Renal cortex interstitium (tissue), 11 donors: ENCODE measurements around the gene LARGE1. TPM values are rescaled to one million over a fixed set of nuclear protein-coding genes. Genes with fewer than 3 reads are reported as not detected.
"Not testable (repeated sequence)": the region's sequence is repeated elsewhere in the genome, so short reads cannot be mapped to it uniquely, and the experiment has no call there.

Experiments
- DNase-seq, 11 donors: peaks; one replicate each; pipeline ENCODE4 v3.0.0-alpha.2; 2013; ENCODE audit warnings: low read depth in 9 of 11, low spot score in 4 of 11; ENCODE audit errors: extremely low read depth in 1 of 11
- polyA plus RNA-seq, 3 donors: library from polyadenylated mRNA; unstranded; fragments of 120-200 nt; gene quantifications; one replicate each; pipeline ENCODE4 v1.2.1, GENCODE V29; 2013; ENCODE audit not compliant: insufficient read length in 3 of 3

Gene LARGE1
- polyA plus RNA-seq, 3 donors = 24.6 to 27.8 (median 27.1) TPM

DNA sequence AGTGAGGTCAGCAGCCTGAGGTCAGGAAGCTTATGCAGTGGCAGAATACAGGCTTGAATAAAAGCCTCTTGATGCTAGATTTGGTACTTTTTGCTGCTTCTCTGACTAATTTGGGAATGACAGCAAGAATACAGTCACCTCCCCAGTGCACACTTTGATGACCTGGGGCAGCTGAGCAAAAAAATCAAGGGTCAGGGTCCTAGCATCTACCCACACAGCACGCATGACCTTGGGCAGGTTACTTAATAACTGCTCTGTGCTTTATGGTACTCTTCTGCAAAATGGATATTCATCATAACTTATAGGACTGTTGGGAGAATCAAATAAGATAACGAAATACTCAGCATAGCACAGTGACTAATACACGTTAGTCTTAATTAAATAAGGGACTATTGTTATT, 518.0 kb downstream of the LARGE1 start:
- no peak for DNase-seq

DNA sequence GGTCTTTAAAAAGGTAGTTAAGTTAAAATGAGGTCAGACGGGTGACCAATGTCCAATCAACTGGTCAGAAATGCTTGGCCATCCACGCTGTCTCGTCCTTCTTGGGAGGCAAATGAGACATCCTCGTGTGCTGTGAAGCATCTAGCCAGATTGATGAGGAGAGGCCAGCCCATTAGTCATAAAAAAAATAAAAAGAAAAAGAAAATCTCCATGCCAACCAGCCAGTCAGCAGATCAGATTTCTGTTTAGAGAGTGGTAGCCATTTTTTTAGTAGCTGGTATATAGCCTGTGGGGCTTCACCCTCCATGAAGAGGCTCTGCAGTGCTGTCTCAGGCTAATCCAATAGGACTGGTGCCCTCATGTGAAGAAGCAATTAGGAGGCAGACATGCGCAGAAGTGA, 519.0 kb downstream of the LARGE1 start:
- no peak for DNase-seq

DNA sequence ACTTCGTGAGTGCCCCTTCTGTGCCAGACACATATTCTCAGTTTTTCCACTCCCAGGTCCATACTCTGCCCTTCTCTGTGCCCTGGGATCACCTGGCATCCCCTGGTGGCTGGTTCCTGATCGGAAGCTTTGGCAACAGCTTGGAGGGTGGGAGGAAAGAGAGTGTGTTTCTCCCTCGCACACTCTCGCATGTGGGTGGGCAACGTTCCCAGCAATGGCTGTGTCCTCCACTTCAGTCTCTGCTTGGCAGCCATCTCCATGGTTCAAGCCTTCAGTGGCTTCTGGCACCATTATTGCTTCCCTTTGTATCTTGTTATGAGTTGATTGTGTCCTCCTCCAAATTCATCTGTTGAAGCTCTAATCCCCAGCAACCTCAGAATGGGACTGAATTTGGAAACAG, 519.4 kb downstream of the LARGE1 start:
- DNase-seq = no peak

DNA sequence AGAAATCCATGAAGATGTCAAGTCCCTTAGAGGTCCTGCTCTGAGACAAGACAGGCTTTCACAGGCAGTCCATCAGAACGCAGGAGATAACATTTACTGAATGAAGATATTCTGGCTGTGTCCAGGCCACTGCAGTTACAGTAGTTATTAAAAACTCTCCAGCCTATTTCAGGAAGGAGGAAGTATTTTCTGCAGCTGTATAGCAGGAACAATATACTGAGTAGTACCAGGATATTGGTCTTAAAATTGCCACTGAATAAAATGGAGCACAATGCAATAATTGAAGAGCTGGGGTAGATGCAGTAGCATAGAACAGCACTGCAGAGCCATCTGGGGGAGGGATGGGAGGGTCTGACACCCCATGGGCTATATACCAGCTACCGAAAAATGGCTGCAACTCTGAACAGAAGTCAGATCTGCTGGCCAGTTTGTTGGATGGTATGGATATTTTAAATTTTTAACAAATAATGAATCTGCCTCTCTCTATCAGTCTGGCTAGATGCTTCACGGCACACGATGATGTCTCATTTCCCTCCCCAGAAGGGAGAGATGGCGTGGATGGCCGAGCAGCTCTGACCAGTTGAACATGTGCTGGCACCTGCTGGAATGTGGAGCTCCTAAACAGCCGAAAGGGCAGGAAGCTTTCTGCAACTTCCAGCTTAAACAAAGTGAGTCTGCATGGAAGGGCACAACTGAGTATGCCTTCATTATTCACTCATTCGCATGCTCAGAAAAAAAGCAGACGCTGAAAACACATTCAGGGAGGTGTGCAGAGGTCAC, 520.0 kb downstream of the LARGE1 start:
- no peak for DNase-seq

DNA sequence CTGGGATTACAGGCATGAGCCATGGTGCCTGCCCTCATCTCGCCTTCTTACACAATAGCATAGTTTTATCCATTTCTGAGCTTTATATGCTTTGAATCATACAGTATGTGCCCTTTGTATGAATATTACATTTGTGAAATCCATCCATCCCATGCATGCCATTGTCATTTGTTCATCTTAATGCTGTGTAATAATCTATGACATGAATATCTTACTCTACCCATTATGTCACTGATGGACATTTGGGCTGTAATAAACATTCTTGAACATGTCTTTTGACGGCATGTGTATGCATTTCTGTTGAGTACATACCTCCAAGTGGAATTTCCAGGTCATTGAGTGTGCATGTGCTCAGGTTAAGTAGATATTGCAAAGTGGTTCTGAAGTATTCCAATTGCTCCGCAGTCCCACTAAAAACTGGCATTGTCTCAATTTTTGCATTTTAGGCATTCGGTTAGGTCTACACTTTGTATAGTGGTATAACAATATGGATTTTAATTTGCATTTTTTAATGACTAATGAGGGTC, 522.8 kb downstream of the LARGE1 start:
- no peak for DNase-seq

DNA sequence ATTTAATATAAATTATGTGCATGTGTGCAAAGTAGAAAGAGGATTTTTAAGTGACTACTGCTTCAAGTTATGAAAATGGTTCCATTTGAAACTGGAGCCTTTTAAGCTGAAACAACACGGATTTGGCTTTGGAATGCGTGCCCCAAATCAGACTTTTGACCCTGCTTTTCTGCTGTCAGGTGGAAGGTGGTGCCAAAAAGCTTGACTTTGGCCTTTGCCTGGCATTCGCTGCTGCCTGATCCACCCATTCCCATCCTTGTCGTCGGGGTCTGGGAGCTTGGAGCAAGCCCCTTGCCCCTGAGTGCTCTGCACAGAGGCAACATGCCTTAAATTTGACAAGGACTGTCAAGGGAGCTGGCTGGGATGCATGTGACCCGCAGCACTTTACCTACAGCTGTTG, 526.8 kb downstream of the LARGE1 start:
- no peak for DNase-seq

DNA sequence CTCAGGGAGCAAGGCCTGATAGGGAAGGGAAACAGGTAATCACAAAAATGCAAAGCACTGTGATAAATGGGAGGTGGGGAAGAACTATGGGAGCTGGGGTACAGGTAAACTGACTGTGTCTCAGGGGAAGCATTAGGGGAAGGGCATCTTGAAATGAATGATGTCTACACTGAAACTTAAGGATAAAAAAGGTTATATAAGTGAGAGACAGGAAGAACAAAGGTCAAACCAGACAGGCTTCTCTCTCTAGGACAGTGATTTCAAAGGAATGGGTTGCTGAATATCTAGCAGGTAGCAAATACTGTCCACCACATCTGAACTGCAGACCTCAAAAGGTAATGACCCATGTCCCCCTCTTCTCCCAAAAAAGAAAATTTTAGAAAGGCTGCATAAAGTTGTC, 529.0 kb downstream of the LARGE1 start:
- DNase-seq = no peak

DNA sequence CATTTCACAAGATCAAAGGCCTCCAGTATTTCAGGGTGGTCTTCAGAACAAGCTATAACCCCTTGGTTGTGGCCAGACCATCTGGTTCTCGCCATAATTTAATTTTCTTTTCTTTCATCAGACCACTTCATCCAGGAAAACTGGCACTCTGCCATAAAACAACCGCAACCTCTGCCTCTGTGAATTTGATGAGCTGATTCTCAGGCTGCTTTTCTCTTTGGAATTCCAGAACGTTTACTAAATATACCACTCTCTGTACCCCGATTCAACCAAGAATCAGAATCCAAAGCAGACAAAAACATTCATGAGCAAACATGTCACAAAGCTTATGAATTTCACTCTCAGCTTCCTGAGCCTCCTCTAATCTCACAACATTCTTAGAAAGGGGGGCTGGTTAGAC, 530.3 kb downstream of the LARGE1 start:
- no peak for DNase-seq

DNA sequence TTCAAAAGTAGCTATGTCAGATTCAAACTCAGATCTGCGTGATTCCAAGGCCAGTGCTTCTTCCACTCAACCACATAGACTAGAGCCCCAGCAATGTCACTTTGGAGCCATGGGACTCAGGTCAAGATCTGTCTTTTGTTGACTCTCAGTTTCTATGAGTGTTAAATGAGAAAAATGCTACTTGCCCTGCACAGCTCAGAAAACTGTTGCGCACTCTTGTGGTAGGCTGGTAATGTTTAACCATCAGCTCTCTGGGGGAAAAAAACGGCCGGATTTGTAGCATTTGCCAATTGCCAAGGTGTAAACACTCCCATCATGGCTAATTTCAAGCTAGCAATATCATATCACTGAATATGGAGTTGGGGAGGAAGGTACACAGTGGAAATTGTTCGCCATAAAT, 534.0 kb downstream of the LARGE1 start:
- no peak for DNase-seq

DNA sequence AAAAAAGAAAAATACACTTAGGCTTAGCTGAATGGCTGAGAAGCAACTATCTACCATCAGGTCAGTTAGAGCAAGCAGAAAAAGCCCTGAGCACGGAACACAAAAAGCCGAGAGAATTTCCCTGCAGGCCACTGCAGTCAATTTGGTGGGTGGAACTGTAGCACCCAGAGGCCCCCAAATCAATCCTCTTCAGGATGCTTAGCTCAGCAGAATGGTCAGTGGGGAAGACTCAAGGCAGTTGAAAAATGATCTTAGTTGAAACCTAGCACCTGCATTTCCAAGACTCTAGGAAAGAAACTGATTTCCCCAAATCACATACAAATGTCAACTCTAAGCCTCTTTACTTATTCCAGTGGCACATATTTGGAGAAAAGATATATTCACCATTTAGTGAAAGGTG, 534.7 kb downstream of the LARGE1 start:
- DNase-seq = no peak

DNA sequence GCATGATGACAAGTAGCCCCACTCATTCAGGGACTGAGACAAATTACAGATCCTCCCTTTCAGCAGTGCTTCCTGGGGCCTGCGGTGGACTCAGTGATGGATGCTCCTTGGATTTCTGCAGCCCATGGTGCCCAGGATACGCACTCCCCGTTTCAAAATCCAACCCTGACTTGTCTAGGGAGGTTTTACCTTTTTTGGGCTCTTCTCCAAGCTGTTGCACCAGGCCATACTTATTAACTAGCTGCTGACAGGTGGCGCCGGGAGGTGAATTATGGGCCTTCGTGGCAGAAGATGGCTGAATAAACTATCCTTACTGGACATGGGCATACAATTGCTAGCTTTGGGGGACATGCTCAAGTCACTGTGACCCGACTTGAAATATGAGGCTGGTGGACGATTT, 537.8 kb downstream of the LARGE1 start:
- DNase-seq = no peak

DNA sequence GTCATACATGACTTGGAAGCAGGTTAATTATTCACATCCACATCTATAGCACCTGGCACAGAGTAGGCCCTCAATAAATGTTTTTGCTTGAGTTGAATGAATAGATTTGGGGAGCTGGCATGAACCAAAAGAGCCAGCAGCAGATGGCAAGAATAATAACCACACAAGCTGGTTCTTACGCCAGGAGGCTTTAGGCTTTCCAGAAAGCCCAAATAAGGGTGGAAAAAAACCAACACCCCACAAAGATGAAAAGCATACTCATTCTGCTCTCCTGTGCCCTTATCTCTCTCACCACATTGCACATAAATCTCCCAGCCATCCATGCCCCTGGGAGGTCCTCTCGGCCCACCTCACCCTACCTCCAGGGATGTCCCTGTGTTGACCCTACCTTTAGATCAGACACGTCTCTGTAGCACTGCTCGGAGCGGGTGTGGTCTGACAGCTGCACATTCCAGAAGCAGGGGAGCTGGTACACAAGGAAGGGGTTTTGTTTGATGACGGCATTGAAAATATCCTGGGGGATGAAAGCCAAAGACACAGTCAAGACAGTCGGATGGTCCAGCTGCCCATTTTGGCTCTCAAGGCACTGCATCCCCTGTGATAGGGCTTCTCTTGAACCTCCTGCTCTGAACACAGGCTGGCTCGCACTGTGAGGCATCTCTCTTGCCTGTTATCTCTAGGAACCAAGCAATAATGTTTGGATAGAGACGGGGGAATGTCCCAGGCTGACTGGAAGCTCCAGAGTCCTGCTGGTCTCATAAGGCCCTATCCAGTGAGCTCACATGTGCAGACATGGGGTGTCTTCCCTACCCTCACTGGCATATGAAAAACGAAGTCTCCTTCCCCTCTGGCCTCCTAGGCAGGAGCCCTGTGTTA, 538.5 kb downstream of the LARGE1 start:
- DNase-seq = no peak

DNA sequence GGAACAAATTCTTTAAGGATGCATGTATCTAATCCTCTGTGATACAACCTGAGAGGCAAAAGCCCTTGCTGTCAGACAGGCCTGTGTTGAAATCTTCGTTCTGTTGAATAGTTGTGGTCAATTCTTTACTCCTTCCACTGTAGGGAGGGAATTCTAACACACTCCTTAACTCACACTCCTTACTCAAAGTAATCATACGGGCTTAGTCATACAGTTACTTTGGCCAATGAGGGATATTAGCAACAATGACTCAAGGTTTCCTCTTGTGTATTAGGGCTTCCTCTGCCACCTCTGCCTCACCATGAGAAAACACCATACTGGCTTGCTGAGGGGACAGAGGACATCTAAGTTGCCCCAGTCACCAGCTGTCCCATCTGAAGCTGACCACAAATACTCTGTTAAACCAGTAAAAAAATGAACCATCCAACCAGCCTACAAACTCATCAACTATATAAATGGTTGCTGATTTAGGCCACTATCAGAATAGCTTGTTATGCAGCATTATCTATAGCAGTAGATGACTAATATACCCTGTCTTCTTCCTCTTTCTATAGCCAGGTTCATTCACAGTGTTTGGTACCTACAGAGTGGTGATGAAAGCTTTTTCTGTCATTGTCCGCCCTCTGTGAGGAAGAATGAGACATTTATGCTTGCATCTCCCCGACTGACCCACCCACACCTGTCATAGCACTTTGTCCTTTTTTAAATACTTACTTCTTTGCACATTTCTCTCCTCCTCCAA, 539.3 kb downstream of the LARGE1 start:
- no peak for DNase-seq

DNA sequence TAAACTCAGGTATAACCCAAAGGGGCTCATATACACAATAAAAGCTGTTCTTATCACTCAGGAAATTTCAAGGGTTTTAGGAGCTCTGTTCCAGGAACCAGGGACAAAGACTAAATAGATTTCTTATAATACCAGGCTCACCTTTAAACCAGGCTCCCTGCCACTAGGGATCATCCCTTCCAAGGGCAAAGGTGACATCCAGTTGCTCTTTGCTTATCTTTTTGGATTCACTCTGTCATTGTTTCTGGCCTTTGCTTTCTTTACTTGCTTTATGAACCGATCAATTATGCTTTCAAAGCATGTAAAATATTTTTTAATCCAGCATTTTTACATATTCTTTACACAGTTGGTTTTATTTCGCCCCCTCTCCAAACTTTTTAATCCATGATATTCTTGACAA, 540.4 kb downstream of the LARGE1 start:
- DNase-seq = no peak

DNA sequence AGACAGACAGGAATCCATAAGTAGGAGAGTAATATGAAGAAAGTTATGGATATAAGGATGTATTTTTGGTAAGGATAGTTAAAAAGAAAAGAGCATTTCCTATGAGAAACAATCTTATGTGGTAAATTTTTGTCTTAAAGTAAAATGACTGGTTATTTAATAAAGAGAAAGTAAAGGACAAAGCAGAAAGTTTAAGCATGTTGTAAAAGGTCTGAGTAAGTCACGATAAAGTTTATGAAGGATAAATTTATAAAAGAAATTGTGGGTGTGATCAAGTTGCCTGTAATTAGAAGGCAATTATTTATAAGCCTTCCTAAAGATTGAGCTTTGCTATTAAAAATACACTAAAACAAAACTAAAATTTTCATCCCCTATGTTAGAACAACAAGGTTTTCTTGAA, 547.4 kb downstream of the LARGE1 start:
- no peak for DNase-seq

DNA sequence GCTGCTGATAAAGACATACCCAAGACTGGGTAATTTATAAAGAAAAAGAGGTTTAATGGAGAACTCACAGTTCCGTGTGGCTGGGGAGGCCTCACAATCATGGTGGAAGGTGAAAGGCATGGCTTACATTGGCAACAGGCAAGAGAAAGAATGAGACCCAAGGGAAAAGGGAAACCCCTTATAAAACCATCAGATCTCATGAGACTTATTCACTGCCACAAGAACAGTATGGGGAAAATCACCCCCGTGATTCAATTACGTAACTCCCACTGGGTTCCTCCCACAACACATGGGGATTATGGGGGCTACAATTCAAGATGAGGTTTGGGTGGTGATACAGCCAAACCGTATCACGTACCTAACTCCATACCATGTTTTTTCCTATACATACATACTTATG, 557.0 kb downstream of the LARGE1 start:
- DNase-seq = not testable (repeated sequence)

DNA sequence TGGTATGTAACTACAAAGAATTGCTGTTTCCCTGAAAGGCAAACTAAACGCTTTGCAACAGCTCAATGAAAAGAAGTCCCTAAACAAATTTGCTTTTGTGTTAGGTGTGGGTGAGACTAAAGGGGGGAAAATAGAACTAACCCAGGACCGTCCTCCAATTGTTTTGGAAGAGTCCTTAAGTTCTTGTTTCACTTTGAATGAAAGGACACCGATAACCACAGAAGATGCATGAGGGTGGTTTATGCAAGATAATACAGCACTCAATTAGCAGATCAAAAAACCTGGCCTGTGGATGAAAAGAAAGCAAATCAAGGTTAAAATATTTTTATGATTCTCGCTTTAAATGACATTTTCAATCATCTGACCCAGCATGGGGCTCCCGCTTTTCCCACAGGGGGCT, 557.6 kb downstream of the LARGE1 start:
- DNase-seq = no peak

DNA sequence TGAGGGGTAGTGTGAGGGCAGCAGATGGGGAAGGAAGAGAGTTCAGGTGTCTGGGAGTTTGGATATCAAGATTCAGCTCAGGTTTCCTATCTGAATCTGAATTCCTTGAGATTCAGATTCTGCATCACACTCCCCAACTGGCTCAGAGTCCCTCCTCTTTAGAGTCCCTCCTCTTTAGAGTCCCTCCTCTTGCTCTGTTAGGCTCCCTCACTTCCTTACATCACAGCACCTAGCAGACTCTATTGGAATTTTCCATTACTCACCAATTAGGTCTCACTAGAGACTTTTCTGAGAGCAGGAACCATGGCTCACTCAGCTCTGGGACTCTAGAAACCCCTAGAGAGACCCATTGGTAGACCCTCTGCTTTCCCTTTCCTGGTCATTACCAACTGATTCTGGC, 558.7 kb downstream of the LARGE1 start:
- no peak for DNase-seq

DNA sequence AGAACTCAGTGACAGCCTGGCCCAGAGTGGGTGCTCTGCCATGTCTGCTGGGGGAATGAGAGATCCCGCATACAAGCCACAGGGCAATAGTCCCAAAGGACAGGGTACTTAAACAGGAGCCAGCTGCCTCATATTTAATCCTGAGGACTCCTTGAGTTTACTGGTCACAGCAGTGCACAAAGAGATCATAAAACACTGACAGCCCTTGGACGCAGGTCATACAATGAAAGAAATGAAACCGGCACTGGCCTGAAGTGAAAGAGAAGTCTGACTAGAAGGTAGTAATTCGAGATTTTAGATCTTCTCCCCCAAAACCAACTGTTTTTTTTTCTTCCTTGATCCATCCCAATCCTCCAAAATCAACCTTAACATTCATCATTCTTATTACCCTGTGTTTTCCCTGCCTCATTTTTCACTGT, 562.3 kb downstream of the LARGE1 start:
- DNase-seq = peak in 6 of 11 donors; percentile 20 to 63 (median 50)

DNA sequence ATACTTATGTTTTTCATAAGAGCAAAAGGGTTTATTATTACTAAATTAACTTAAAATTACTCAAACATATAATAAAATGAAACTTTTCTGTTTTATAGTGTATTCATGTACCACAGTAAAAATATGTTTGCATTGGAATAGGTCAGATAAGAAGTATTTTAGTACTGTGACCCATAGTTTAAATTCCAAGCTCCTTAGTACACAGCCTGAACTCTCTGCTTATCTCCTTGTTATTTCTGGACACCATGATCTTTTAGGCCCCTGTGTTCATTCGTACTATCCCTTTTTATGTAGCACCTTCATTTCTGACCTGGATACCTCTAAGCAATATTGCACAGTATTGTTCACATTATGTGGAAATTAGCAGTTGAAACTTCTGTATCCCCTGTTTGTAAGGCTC, 565.3 kb downstream of the LARGE1 start:
- no peak for DNase-seq
